ENCODE measurements around the gene CUX1. TPM values are rescaled to one million over a fixed set of nuclear protein-coding genes. Genes with fewer than 3 reads are reported as not detected.

CUX1 gene
- polyA plus RNA-seq, 3 donors = 22.4 to 47.5 (median 40.9) TPM

DNA sequence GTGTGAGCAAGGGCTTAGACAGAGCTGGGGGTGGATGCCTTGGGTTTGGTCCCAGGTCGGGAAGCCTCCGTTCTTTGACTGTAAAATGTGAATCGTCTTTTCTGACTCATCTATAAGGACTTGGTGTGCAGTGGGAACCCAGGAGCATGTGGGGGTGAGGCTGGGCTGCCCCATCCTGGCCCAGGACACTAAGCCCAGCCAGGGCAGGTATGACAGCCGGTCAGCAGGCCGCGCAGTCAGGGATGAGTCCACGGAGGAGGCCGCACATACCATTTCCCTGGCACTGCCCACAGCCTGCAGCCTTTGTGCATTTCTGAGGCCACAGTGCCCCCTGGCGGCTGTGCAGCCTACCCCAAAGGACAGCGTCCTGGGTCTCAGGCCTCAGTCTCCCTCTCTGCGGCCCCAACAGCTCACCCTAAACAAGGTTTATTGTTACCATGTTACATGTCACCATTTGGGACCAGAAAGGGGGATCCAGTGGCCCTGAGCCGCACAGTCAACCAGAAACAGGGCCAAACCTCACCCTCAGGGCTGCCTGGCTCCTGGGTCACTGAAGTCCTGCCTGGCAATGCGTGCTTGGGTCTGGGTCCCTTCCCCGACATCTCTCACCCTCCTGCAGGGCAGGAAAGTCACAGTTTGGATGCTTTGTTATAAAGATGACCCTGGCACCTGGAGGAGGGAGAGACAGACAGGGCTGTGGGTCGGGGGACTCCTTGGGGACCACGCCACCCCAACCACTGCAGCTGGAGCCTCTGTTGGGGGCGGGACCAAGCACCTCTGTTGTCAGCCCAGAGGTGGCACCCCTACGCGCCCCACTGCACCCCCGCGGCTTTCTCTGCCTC is 454.9 kb downstream of the CUX1 start:
- WGBS, 3 donors = 37 to 50% (median 47%) methylated on average over 19 to 21 of the region's 21 CpGs

DNA sequence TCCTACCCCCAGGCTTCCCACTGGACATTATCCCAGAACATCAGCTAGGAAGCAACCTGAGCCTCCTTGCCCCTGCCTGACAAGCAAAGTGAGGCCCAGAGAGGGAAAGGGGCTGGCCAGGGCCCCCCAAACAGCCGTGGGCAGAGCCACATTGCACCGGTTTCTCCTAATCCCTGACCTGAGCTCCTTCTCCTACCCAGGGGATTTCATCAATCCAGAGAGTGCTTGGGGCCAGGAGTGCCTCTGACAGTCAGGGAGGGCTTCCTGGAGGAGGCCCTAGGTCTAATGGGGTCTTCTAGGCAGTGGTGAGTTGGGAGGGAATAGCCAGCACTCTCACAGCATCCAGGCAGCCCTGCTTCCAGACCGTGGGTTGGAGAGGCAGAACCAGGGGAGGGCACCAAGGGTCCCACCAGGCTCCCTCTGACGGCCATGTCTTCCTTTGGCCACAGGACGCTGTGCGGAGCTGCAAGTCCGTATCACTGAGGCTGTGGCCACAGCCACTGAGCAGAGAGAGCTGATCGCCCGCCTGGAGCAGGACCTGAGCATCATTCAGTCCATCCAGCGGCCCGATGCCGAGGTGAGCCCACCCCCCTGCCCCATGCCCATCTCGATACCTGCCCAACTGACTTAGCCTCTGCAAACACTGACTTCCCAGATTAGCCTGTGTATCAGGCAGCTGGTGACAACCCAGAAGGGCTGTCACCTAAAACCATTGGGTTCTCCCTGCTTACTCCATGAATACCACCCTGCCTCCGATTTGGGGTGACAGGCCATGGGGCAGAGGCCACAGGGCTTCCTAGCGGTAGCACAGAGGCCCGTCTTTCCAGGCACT is 455.7 kb downstream of the CUX1 start:
- no peak overlapping the region for H3K27ac ChIP-seq (ENCODE audit: low read depth, low read length)
- WGBS, 3 donors = 84 to 87% (median 87%) methylated on average over 16 of the region's 16 CpGs

More for the DNA sequence above, 454.9 kb downstream of the CUX1 start:
- H3K27ac ChIP-seq (ENCODE audit: low read depth, low read length) = no peak overlapping the region

GRCh38 chr7:102273749-102274712 is 456.6 kb downstream of the CUX1 start:
- H3K27ac ChIP-seq (ENCODE audit: low read depth, low read length) = no peak overlapping the region
- 85 to 88% (median 86%) methylated on average over 23 of the region's 23 CpGs for WGBS, 3 donors

- 89 to 92% (median 90%) methylated on average over 10 of the region's 10 CpGs for WGBS, 3 donors
- H3K27ac ChIP-seq (ENCODE audit: low read depth, low read length) = no peak overlapping the region
Observed at GRCh38 chr7:102275123-102275703, 457.8 kb downstream of the CUX1 start.

DNA sequence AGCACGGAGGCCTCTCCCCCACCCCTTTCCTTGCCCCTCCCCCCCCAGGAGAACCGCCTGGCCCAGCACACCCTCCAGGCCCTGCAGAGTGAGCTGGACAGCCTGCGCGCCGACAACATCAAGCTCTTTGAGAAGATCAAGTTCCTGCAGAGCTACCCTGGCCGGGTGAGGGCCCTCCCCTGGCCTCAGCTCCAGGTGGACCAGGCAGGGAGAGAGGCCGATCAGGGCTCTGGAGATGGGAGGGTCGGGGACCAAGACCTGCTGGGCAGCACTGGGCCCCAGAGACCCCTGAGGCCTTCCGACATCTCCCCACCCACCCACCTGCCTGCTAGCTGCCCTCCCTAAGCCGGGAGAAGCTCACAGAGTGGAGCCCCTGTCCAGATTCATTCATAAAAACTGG is 460.5 kb downstream of the CUX1 start:
- WGBS, 3 donors = 82 to 92% (median 91%) methylated on average over 10 of the region's 10 CpGs
- H3K27ac ChIP-seq (ENCODE audit: low read depth, low read length) = no peak overlapping the region

GRCh38 chr7:102279537-102280400 is 462.3 kb downstream of the CUX1 start:
- H3K27ac ChIP-seq (ENCODE audit: low read depth, low read length) = no peak overlapping the region
- 56 to 62% (median 57%) methylated on average over 15 to 23 of the region's 23 CpGs for WGBS, 3 donors

DNA sequence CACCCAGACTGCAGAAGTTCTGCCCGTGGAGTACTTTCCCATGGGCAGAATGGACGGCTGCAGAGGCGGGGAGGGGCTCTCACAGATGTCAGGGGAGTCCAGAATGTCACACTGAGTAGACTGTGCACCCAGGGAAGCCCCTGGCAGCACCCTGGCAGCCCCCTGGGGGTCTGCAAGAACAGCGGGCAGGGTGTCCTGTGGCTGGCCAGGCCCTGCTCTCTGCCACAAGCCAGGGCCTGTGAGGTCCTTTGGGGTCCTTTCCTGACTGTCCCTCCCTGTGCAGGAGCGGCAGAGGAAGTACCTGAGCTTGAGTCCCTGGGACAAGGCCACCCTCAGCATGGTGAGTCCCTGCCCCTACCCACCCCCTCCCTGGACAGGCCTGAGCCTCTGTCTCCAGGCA is 463.1 kb downstream of the CUX1 start:
- WGBS, 3 donors = 76 to 86% (median 84%) methylated on average over 5 of the region's 5 CpGs
- H3K27ac ChIP-seq (ENCODE audit: low read depth, low read length) = no peak overlapping the region

DNA sequence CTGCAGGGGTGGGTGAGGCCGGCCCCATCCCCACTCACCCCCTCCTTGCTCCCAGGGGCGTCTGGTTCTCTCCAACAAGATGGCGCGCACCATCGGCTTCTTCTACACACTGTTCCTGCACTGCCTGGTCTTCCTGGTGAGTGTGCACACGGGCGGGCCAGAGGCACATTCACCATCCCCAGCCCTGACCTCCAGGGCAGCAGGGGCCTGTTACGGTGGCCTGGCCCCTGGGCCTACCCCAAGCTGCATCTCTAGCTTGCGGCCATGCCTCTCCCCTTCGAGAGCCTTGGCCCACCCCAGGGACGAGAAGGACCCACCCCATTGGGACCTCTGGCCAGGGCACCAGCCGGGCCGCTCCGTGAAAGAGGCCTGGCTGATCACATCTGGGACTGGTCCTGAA is 464.4 kb downstream of the CUX1 start:
- WGBS, 3 donors = 87 to 96% (median 91%) methylated on average over 11 to 14 of the region's 14 CpGs
- no peak overlapping the region for H3K27ac ChIP-seq (ENCODE audit: low read depth, low read length)

- no peak overlapping the region for H3K27ac ChIP-seq (ENCODE audit: low read depth, low read length)
- 87 to 91% (median 90%) methylated on average over 31 to 32 of the region's 32 CpGs for WGBS, 3 donors
Observed at GRCh38 chr7:102282465-102283362, 465.3 kb downstream of the CUX1 start.

DNA sequence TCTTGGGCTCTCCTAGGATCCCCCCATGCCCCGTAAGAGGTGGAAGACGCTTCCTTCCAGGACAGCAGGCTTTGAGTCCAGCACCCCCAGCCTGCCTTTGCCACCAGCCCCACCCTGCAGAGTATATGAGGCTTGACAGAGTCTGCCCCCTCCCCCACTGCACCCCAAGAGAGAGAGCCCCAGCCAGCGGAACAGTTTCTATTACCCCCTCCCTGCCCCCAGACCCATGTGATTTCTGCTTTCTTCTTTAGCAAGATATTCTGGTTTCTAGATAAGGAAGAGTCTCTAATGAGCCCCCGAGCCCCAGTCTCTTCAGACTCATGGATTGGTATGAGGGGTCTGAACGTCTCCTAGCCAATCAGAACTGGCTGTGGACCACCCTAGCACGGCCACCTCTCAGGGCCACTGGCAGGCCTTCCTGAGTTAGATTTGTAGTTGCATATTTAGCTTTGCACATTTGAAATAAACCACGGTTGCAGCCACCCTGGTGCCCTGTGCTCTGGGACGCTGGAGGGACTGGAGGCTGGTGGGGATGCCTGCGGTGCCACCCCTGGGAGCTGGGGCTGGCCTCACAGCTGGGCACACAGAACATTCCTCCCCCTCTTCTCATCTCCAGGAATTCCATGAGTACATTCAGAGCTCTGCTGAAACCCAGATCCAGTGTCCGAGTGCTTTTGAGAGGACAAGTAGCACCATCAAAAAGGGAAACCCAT is 466.2 kb downstream of the CUX1 start:
- WGBS, 3 donors = 75 to 84% (median 83%) methylated on average over 10 of the region's 10 CpGs
- H3K27ac ChIP-seq (ENCODE audit: low read depth, low read length) = no peak overlapping the region

GRCh38 chr7:102284399-102284798 is 467.0 kb downstream of the CUX1 start:
- 60 to 78% (median 71%) methylated on average over 12 of the region's 12 CpGs for WGBS, 3 donors
- no peak overlapping the region for H3K27ac ChIP-seq (ENCODE audit: low read depth, low read length)

GRCh38 chr7:102284891-102285539 is 467.6 kb downstream of the CUX1 start:
- no peak overlapping the region for H3K27ac ChIP-seq (ENCODE audit: low read depth, low read length)
- 24 to 62% (median 25%) methylated on average over 19 of the region's 19 CpGs for WGBS, 3 donors

DNA sequence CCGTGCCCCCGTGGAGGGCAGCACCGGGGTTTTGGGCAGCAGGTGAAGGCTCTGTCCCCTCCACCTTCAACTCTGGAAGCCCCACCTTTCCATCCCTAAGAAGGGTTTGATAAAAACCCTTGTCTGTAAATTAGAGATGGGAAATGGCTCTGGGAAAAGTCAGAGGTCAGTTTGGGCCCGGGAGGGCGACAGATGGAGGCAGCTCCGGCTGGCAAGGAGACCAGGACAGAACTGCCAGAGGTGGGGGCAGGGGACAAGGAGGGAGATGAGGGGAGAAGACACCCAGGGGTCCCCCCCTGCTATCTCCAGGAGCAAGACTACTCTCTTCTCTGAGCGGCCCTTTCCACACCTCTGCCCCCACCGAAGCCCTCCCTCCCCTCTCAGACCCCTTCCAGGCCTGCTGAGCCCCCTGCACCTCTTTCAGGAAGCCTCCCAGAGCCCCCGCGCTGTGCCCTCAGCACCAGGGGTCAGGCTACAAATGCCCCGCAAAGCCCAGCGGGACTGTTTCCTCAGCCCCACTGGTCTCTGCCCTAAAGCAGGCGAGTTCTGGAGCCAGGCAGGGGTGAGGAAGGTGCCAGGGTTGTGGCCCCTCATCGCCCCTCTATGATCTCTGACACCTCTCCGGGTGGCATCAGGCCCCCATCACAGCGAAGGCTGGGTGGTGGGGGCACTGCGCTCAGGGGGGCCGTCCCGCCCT is 468.3 kb downstream of the CUX1 start:
- no peak overlapping the region for H3K27ac ChIP-seq (ENCODE audit: low read depth, low read length)
- WGBS, 3 donors = 20 to 42% (median 21%) methylated on average over 15 to 19 of the region's 19 CpGs

DNA sequence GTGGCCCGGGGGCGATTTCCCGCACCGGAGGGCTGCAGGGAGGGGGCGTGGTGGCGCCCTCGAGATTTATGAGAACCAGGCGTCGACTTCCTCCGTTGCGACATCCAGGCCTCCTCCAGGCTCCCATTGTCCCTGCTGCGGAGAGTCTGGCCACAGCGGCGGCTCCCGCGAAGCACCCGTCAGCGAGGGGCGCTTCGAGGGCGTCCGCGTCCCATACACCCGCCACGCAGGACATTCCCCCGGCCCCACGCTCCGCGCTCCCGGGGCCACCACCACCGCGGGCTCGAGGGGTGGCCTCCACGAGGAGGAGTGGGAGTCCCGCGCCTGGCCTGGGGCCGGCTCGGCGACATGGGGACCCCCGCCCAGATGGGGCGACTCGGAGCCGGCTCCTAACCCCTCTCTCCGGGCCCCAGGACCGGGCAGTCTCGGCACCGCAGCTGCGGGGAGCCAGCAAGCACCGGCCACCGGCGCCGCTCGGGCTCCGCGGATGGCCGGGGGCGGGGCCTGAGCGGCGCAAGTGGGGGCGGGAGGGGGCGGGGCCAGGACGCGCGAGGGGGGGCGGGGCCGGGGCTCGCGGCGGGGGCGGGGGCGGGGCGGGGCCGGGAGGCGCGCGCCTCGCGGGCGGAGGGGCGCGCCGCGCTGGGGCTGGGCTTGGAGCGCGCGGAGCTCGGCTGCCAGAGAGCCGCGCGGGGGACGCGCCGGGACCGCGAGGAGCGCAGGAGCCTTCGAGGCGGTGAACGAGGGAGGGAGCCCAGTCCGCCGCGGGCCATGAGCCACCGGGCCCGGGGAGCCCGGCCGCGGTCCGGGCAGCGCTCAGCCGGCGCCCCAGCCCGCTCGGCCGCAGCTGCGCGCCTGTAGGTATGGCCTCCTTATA is 469.0 kb downstream of the CUX1 start, which contains the start of gene SH2B2:
Gene SH2B2 (plus strand): TSS at position 632 of the 874 bp plus-strand sequence. CDS start 13,683 bp downstream, outside the sequence.
- peak within 1 kb of the TSS; percentile 63 for H3K27ac ChIP-seq (ENCODE audit: low read depth, low read length)
- WGBS, 3 donors = 0 to 1% (median 1%) methylated on average over 43 to 109 of the region's 116 CpGs
